Stimulated activated naive CD8-positive, alpha-beta T cell treated with anti-CD3 and anti-CD28 coated beads, Interleukin-15, amount 100 ng/mL, for 72 hours (primary cell): ENCODE measurements around the gene PKIG.
"Not testable (repeated sequence)": the region's sequence is repeated elsewhere in the genome, so short reads cannot be mapped to it uniquely, and the experiment has no call there.

Experiments used
- ATAC-seq: fragments of 150-1000 bp; cut with Tn5 transposase; 2 replicates; pipeline ENCODE4 v1.10.0; 2021; ENCODE audit warnings: mild to moderate bottlenecking, moderate library complexity
- DNase-seq, 2 donors: peaks; one replicate each; pipeline ENCODE4 v3.0.0; 2021 to 2022
- H3K27ac Mint-ChIP-seq, 2 donors: one replicate each; pipeline ENCODE4 v1.8.0; 2022; ENCODE audit warnings: mild to moderate bottlenecking in 2 of 2, mixed read lengths in 2 of 2, moderate library complexity in 2 of 2
- H3K27me3 Mint-ChIP-seq: one replicate; pipeline ENCODE4 v1.8.0; 2022; ENCODE audit warnings: mixed read lengths
- H3K4me1 Mint-ChIP-seq: one replicate; pipeline ENCODE4 v1.8.0; 2022; ENCODE audit warnings: mild to moderate bottlenecking, mixed read lengths
- H3K4me3 Mint-ChIP-seq, 2 donors: one replicate each; pipeline ENCODE4 v1.8.0; 2022; ENCODE audit warnings: mild to moderate bottlenecking in 2 of 2, mixed read lengths in 2 of 2, moderate library complexity in 1 of 2
- H3K9me3 Mint-ChIP-seq, 2 donors: one replicate each; pipeline ENCODE4 v1.8.0; 2022; ENCODE audit warnings: mixed read lengths in 2 of 2

Gene PKIG

GRCh38 chr20:44646023-44646640 lies 63.8 kb downstream of the PKIG start:
- Mint-ChIP-seq H3K27me3 (no peaks in the 10 kb centered on the region), H3K4me3 (peak overlapping the region; percentile 39 to 67), H3K4me1 (peaks cover 99% of the 10 kb centered on the region), H3K27ac (peak overlapping the region; percentile 78 to 83), H3K9me3 (peaks cover 0 to 3% of the 10 kb centered on the region in 2 donors)
- ATAC-seq (peak; percentile 62), DNase-seq (peak in 1 of 2 donors; percentile 54)

- ATAC-seq (peak; percentile 21), DNase-seq (no peak)
- H3K9me3 Mint-ChIP-seq: no peaks in the 10 kb centered on the region
- H3K27ac Mint-ChIP-seq: peak overlapping the region; percentile 59 to 78
- H3K4me3 Mint-ChIP-seq: peak overlapping the region; percentile 39 to 56
- H3K27me3 Mint-ChIP-seq: no peaks in the 10 kb centered on the region
- H3K4me1 Mint-ChIP-seq: peaks cover 94% of the 10 kb centered on the region
Measured at GRCh38 chr20:44646641-44647274, 64.4 kb downstream of the PKIG start.

- Mint-ChIP-seq H3K4me3 (no peak overlapping the region), H3K27me3 (no peaks in the 10 kb centered on the region), H3K27ac (peak overlapping the region in 1 of 2 donors; percentile 43), H3K4me1 (peaks cover 82% of the 10 kb centered on the region), H3K9me3 (no peaks in the 10 kb centered on the region)
- ATAC-seq: no peak
- DNase-seq: no peak
Measured at GRCh38 chr20:44648068-44648467, 65.7 kb downstream of the PKIG start.

GRCh38 chr20:44648579-44648978 lies 66.2 kb downstream of the PKIG start:
- no peak overlapping the region for H3K27ac Mint-ChIP-seq
- no peak overlapping the region for H3K4me3 Mint-ChIP-seq
- H3K9me3 Mint-ChIP-seq: peaks cover 0 to 4% of the 10 kb centered on the region in 2 donors
- H3K27me3 Mint-ChIP-seq: no peaks in the 10 kb centered on the region
- peaks cover 82% of the 10 kb centered on the region for H3K4me1 Mint-ChIP-seq
- ATAC-seq: no peak
- DNase-seq: no peak

GRCh38 chr20:44649126-44649525 lies 66.7 kb downstream of the PKIG start:
- ATAC-seq (no peak), DNase-seq (no peak)
- no peak overlapping the region for H3K4me3 Mint-ChIP-seq
- H3K27ac Mint-ChIP-seq: no peak overlapping the region
- no peaks in the 10 kb centered on the region for H3K27me3 Mint-ChIP-seq
- peaks cover 0 to 7% of the 10 kb centered on the region in 2 donors for H3K9me3 Mint-ChIP-seq
- H3K4me1 Mint-ChIP-seq: peaks cover 80% of the 10 kb centered on the region

GRCh38 chr20:44649976-44650375 lies 67.6 kb downstream of the PKIG start:
- peaks cover 0 to 7% of the 10 kb centered on the region in 2 donors for H3K9me3 Mint-ChIP-seq
- ATAC-seq (no peak), DNase-seq (no peak)
- peak overlapping the region; percentile 89 to 91 for H3K4me3 Mint-ChIP-seq
- no peak overlapping the region for H3K27ac Mint-ChIP-seq
- H3K27me3 Mint-ChIP-seq: no peaks in the 10 kb centered on the region
- peaks cover 71% of the 10 kb centered on the region for H3K4me1 Mint-ChIP-seq

- ATAC-seq (peak; percentile 74), DNase-seq (peak; percentile 44 to 51)
- Mint-ChIP-seq H3K9me3 (peaks cover 0 to 7% of the 10 kb centered on the region in 2 donors), H3K4me1 (peaks cover 62% of the 10 kb centered on the region), H3K27me3 (no peaks in the 10 kb centered on the region), H3K4me3 (peak overlapping the region; percentile 89 to 91), H3K27ac (peak overlapping the region; percentile 85 to 87)
Measured at GRCh38 chr20:44650771-44651433, 68.5 kb downstream of the PKIG start.

- H3K9me3 Mint-ChIP-seq: peaks cover 0 to 7% of the 10 kb centered on the region in 2 donors
- DNase-seq (no peak), ATAC-seq (no peak)
- peak overlapping the region in 1 of 2 donors; percentile 85 for H3K27ac Mint-ChIP-seq
- H3K4me1 Mint-ChIP-seq: peaks cover 57% of the 10 kb centered on the region
- peak overlapping the region; percentile 89 to 91 for H3K4me3 Mint-ChIP-seq
- H3K27me3 Mint-ChIP-seq: no peaks in the 10 kb centered on the region
Measured at GRCh38 chr20:44651434-44651683, 69.0 kb downstream of the PKIG start.

GRCh38 chr20:44651684-44652423 lies 69.5 kb downstream of the PKIG start, which contains the start of gene ADA:
Gene ADA (minus strand): TSS chr20:44651699. CDS start chr20:44651607, 92 bp downstream.
- H3K27ac Mint-ChIP-seq: peak within 1 kb of the TSS; percentile 87 to 88
- H3K4me1 Mint-ChIP-seq: peaks cover 52% of the 10 kb centered on the region

GRCh38 chr20:44653546-44653945 lies 71.2 kb downstream of the PKIG start:
- Mint-ChIP-seq H3K4me1 (peaks cover 35% of the 10 kb centered on the region), H3K4me3 (peak overlapping the region; percentile 5 to 10), H3K9me3 (peaks cover 0 to 7% of the 10 kb centered on the region in 2 donors), H3K27me3 (no peaks in the 10 kb centered on the region), H3K27ac (no peak overlapping the region)
- DNase-seq (no peak), ATAC-seq (no peak)

More at GRCh38 chr20:44651684-44652423, 69.5 kb downstream of the PKIG start, which contains the start of gene ADA:
- peak; percentile 58 to 70 for DNase-seq
- Mint-ChIP-seq H3K4me3 (peak within 1 kb of the TSS; percentile 89 to 91), H3K27me3 (no peaks in the 10 kb centered on the region), H3K9me3 (peaks cover 0 to 7% of the 10 kb centered on the region in 2 donors)
- peak; percentile 75 for ATAC-seq

GRCh38 chr20:44654210-44654609 lies 71.8 kb downstream of the PKIG start:
- not testable (repeated sequence) for ATAC-seq, H3K27me3 Mint-ChIP-seq, H3K9me3 Mint-ChIP-seq, DNase-seq, H3K27ac Mint-ChIP-seq, H3K4me3 Mint-ChIP-seq
- peaks cover 29% of the 10 kb centered on the region for H3K4me1 Mint-ChIP-seq

GRCh38 chr20:44656448-44656847 lies 74.1 kb downstream of the PKIG start:
- ATAC-seq: no peak
- Mint-ChIP-seq H3K4me3 (no peak overlapping the region), H3K9me3 (peaks cover 0 to 7% of the 10 kb centered on the region in 2 donors), H3K4me1 (peaks cover 16% of the 10 kb centered on the region), H3K27ac (no peak overlapping the region), H3K27me3 (no peaks in the 10 kb centered on the region)
- no peak for DNase-seq

GRCh38 chr20:44657875-44658274 lies 75.5 kb downstream of the PKIG start:
- Mint-ChIP-seq H3K4me3 (no peak overlapping the region), H3K4me1 (peaks cover 22% of the 10 kb centered on the region), H3K27ac (no peak overlapping the region), H3K9me3 (peaks cover 0 to 7% of the 10 kb centered on the region in 2 donors), H3K27me3 (no peaks in the 10 kb centered on the region)
- ATAC-seq: no peak
- no peak for DNase-seq

- Mint-ChIP-seq H3K9me3 (peaks cover 0 to under 1% of the 10 kb centered on the region in 2 donors), H3K27me3 (no peaks in the 10 kb centered on the region), H3K27ac (no peak overlapping the region), H3K4me1 (peaks cover 13% of the 10 kb centered on the region), H3K4me3 (no peak overlapping the region)
- DNase-seq: no peak
- ATAC-seq: no peak
Measured at GRCh38 chr20:44658810-44659209, 76.4 kb downstream of the PKIG start.

GRCh38 chr20:44659931-44660330 lies 77.6 kb downstream of the PKIG start:
- no peak for ATAC-seq
- Mint-ChIP-seq H3K27me3 (no peaks in the 10 kb centered on the region), H3K9me3 (no peaks in the 10 kb centered on the region), H3K27ac (no peak overlapping the region), H3K4me1 (peaks cover 12% of the 10 kb centered on the region), H3K4me3 (no peak overlapping the region)
- DNase-seq: no peak
